Esophagus squamous epithelium (tissue), 5 donors: ENCODE measurements around the gene F7. TPM values are rescaled to one million over a fixed set of nuclear protein-coding genes. Genes with fewer than 3 reads are reported as not detected.

Source experiments
- DNase-seq: peaks from one replicate; lab custom pipeline; 2025; lab: John Stamatoyannopoulos, UW
- H3K27ac ChIP-seq, 4 donors: fragments of 200-600 bp; sonication (generic); one replicate each; pipeline ENCODE4 v1.5.1; 2016 to 2019; ENCODE audit warnings: mild to moderate bottlenecking in 1 of 4
- H3K27me3 ChIP-seq, 4 donors: fragments of 200-600 bp; sonication (generic); 1 replicate in 3 of 4; 2 replicates in 1 of 4; pipeline versions ENCODE4 v1.5.1 to v1.6.0; 2017 to 2021; ENCODE audit warnings: antibody characterized with exemption in 1 of 4
- H3K36me3 ChIP-seq, 3 donors: fragments of 200-600 bp; sonication (generic); one replicate each; pipeline ENCODE4 v1.5.1; 2016 to 2019
- H3K4me1 ChIP-seq, 3 donors: fragments of 200-600 bp; sonication (generic); one replicate each; pipeline ENCODE4 v1.5.1; 2017 to 2019
- H3K4me3 ChIP-seq, 4 donors: fragments of 200-600 bp; sonication (generic); 1 replicate in 3 of 4; 2 replicates in 1 of 4; pipeline ENCODE4 v1.5.1; 2016 to 2019; ENCODE audit warnings: mild to moderate bottlenecking in 2 of 4, moderate library complexity in 1 of 4
- H3K9me3 ChIP-seq, 3 donors: fragments of 200-600 bp; sonication (generic); one replicate each; pipeline ENCODE4 v1.5.1; 2016 to 2019
- POLR2A ChIP-seq, 4 donors: fragments of 450-650 bp; IDR thresholded peaks; one replicate each; pipeline ENCODE4 v1.6.1; 2017; ENCODE audit warnings: antibody characterized with exemption in 4 of 4, mild to moderate bottlenecking in 4 of 4, moderate library complexity in 3 of 4
- WGBS, 2 donors: methylation state at CpG; one replicate each; pipeline ENCODE4 v1.1.5; 2018; 5-methylcytosine and 5-hydroxymethylcytosine counted together
- intact Hi-C: fragments of 100-400 bp; cut with DNase I; formaldehyde crosslinking; loops from one replicate; pipeline ENCODE4 v1.15.0; 2022
- total RNA-seq, 4 donors: library from RNA; depleted of rRNA; stranded (reverse); fragments of >200 nt; gene quantifications; one replicate each; pipeline ENCODE4 v1.1.0, GENCODE V29; 2016
- TF ChIP-seq, protein P1 (sequence below), 6 experiments: fragments of 450-650 bp in 4 of 6; fragments of 200-600 bp in 2 of 6; sonication (generic) in 2 of 6; IDR thresholded peaks; one replicate each; pipeline ENCODE4 v1.5.1; 2016 to 2019; ENCODE audit warnings: antibody characterized with exemption in 6 of 6, mild to moderate bottlenecking in 4 of 6, moderate library complexity in 4 of 6
- donor health status: DM: yes; HTN: yes; CAD: no.

F7 gene
- total RNA-seq, 4 donors from 2014 or later, result not detected

DNA sequence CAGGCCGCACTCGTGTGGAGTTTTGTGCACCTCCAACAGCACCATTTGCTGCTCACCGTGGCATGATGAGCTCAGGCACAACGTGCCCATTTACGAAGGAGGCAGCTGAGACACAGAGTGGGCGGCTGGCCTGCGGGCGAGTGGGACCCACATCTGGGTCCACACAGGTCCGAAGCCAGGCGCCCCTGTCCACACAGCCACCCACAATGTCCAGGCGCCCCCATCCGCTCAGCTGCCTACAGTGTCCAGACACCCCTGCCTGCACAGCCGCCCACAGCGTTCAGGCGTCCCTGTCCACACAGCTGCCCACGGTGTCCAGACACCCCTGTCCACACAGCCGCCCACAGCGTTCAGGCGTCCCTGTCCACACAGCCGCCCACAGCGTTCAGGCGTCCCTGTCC, 42.5 kb upstream of the F7 start:
- H3K27ac ChIP-seq, result no peak overlapping the region
- TF ChIP-seq, protein P1, sequence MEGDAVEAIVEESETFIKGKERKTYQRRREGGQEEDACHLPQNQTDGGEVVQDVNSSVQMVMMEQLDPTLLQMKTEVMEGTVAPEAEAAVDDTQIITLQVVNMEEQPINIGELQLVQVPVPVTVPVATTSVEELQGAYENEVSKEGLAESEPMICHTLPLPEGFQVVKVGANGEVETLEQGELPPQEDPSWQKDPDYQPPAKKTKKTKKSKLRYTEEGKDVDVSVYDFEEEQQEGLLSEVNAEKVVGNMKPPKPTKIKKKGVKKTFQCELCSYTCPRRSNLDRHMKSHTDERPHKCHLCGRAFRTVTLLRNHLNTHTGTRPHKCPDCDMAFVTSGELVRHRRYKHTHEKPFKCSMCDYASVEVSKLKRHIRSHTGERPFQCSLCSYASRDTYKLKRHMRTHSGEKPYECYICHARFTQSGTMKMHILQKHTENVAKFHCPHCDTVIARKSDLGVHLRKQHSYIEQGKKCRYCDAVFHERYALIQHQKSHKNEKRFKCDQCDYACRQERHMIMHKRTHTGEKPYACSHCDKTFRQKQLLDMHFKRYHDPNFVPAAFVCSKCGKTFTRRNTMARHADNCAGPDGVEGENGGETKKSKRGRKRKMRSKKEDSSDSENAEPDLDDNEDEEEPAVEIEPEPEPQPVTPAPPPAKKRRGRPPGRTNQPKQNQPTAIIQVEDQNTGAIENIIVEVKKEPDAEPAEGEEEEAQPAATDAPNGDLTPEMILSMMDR (IDR thresholded peaks at IDR 0.05), result no peak
- TF ChIP-seq POLR2A (IDR thresholded peaks at IDR 0.05), result no peak
- WGBS, 2 donors, result 88 to 91% methylated on average over 6 to 11 of the region's 22 CpGs
- peaks cover 0 to 48% (median 0%) of the 10 kb centered on the region in 3 donors for H3K36me3 ChIP-seq
- H3K9me3 ChIP-seq, result no peaks in the 10 kb centered on the region
- intact Hi-C loops, result no loop called here
- DNase-seq, result no peak
- H3K4me3 ChIP-seq, result no peak overlapping the region
- no peaks in the 10 kb centered on the region for H3K4me1 ChIP-seq
- H3K27me3 ChIP-seq, result no peaks in the 10 kb centered on the region

DNA sequence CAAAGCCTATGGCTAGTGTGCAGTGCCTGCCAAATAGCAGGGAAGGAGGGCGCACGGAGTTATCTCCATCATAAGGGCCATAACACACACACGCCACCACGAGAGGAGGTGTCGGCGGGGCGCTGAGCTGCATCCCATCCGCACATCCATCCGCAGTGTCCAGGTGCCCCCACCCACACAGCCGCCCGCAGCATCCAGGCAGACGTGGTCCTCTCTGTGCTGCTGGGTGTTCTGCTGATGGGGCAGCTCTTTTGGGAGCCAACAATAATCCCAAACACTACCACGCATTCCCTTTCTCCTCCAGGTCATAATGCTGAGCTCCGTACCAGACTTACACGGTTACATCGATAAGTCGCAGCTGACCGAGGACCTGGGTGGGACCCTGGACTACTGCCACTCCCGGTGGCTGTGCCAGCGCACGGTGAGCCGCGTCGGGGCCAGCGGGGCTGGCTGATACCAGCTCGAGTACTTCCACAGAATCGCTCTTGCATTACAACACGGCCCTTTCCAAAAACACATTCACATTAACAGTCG, 41.5 kb upstream of the F7 start:
- no peak for TF ChIP-seq POLR2A (IDR thresholded peaks at IDR 0.05)
- TF ChIP-seq, protein P1 (IDR thresholded peaks at IDR 0.05), result no peak
- Histone ChIP-seq H3K4me3 (no peak overlapping the region), H3K4me1 (no peaks in the 10 kb centered on the region), H3K9me3 (no peaks in the 10 kb centered on the region), H3K27me3 (no peaks in the 10 kb centered on the region), H3K27ac (no peak overlapping the region), H3K36me3 (peaks cover 0 to 48% (median 0%) of the 10 kb centered on the region in 3 donors)
- intact Hi-C loops, result no loop called here
- 64 to 82% methylated on average over 11 to 13 of the region's 29 CpGs for WGBS, 2 donors
- no peak for DNase-seq

DNA sequence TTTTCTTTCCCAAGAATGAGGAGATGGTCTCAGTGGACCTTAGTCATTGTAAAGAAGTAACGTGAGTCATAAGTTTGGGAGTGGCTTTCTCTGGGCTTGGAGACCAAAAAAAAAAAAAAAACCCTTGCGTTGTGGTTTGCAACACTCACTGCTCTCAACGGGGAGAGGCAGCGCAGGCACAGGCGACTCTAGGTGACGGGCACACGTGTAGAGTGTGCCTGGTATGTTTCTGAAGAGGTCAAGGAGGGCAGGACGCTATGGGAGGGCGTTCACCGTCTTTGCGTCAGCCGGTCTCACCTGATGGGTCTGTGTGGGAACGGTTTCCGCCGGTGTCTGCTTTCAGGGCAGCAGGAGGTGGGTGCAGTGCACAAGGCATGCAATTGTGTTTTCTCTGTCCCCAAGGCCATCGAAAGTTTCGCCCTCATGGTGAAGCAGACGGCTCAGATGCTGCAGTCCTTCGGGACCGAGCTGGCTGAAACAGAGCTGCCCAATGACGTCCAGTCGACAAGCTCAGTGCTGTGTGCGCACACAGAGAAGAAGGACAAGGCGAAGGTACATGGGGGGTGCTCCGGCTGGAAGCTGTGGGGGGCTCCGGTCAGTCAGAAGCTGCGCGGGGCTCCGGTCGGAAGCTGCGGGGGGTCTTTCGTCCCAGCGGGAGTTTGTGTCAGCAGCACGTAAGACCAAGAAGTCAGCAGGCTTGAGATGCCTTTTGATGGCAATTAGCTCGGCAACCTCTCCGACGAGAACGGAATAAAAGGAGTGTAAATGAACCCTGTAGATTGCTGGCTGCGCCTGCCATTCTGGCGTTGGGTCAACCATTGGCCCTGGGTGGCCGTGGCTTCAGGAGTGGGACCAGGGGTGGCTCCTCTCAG, 40.8 kb upstream of the F7 start:
- no peak overlapping the region for H3K27ac ChIP-seq
- TF ChIP-seq, protein P1 (IDR thresholded peaks at IDR 0.05), result no peak
- TF ChIP-seq POLR2A (IDR thresholded peaks at IDR 0.05), result no peak
- H3K27me3 ChIP-seq, result no peaks in the 10 kb centered on the region
- peaks cover 0 to 52% (median 0%) of the 10 kb centered on the region in 3 donors for H3K36me3 ChIP-seq
- no peak overlapping the region for H3K4me3 ChIP-seq
- WGBS, 2 donors, result 76 to 80% methylated on average over 21 to 26 of the region's 41 CpGs
- intact Hi-C loops, result no loop called here
- no peaks in the 10 kb centered on the region for H3K9me3 ChIP-seq
- DNase-seq, result no peak
- no peaks in the 10 kb centered on the region for H3K4me1 ChIP-seq

DNA sequence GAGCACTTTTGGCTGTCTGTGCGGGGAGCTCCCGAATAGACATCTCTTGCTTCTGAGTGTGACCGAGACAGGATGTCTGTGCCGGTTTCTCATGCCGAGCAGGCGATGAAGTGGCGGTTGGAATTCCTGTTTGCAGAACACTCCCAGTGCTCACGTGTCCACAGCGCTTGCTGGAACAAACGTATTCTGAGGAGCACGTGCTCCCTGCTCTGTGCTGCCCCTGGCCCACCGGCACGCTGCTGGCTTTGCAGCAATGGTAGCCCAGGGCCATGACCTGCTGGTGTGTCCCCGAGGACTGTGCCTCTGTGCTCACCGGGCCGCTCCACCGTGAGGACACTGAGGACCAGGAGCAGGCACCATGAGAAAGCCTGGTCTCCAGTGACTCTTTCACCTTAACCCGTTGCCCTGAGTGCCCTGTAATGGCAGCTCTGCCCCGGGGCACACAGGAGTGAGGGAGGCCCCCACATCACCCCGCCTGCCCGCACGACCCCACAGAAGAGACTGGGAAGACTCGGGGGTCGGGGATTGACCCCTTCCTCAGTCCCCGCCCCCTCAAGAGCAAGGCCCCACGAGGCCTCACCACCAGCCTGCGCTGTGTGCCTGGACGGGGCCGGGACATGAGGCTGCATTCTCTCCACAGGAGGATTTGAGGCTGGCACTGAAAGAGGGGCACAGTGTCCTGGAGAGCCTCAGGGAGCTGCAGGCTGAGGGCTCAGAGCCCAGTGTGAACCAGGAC, 40.0 kb upstream of the F7 start:
- intact Hi-C loops, result no loop called here
- TF ChIP-seq, protein P1 (IDR thresholded peaks at IDR 0.05), result no peak
- no peak for TF ChIP-seq POLR2A (IDR thresholded peaks at IDR 0.05)
- Histone ChIP-seq H3K27me3 (no peaks in the 10 kb centered on the region), H3K4me1 (no peaks in the 10 kb centered on the region), H3K27ac (no peak overlapping the region), H3K36me3 (peaks cover 0 to 53% (median 0%) of the 10 kb centered on the region in 3 donors), H3K9me3 (no peaks in the 10 kb centered on the region), H3K4me3 (no peak overlapping the region)
- DNase-seq, result no peak
- WGBS, 2 donors, result 100% methylated on average over 2 of the region's 29 CpGs; no CpG with 5 or more reads in 1 of the 2 donors

DNA sequence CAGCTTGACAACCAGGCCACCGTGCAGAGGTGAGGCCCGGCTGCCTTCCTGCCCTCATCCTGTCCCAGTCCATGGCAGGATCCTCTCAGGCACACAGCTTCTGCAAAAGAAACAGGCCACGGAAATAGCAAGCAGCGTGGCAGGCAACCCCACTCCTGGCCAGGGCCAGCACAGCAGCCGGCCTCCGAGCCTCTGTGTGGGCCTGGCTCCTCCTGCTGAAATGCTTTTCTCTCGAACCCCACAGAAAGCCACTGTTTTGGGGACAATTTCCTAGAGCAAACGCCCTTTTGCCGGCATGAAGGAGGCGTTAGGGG, 39.5 kb upstream of the F7 start:
- Histone ChIP-seq H3K27me3 (no peaks in the 10 kb centered on the region), H3K4me3 (no peak overlapping the region), H3K27ac (no peak overlapping the region), H3K9me3 (no peaks in the 10 kb centered on the region), H3K36me3 (peaks cover 0 to 53% (median 0%) of the 10 kb centered on the region in 3 donors), H3K4me1 (no peaks in the 10 kb centered on the region)
- TF ChIP-seq, protein P1 (IDR thresholded peaks at IDR 0.05), result no peak
- no peak for TF ChIP-seq POLR2A (IDR thresholded peaks at IDR 0.05)
- intact Hi-C loops, result no loop called here
- no peak for DNase-seq
- WGBS, 2 donors, result 65% methylated on average over 4 of the region's 10 CpGs; no CpG with 5 or more reads in 1 of the 2 donors
